HG02571 (cell line): Measurements from ENCODE around the gene ZNF674.
"Not testable (repeated sequence)": the region's sequence is repeated elsewhere in the genome, so short reads cannot be mapped to it uniquely, and the experiment has no call there.

Experiments used
- ATAC-seq: cut with Tn5 transposase; IDR thresholded peaks from one replicate; pipeline ENCODE4 v1.9.1; 2021; ENCODE audit warnings: mild to moderate bottlenecking, moderate library complexity; ENCODE audit not compliant: unreplicated experiment

Gene ZNF674

DNA sequence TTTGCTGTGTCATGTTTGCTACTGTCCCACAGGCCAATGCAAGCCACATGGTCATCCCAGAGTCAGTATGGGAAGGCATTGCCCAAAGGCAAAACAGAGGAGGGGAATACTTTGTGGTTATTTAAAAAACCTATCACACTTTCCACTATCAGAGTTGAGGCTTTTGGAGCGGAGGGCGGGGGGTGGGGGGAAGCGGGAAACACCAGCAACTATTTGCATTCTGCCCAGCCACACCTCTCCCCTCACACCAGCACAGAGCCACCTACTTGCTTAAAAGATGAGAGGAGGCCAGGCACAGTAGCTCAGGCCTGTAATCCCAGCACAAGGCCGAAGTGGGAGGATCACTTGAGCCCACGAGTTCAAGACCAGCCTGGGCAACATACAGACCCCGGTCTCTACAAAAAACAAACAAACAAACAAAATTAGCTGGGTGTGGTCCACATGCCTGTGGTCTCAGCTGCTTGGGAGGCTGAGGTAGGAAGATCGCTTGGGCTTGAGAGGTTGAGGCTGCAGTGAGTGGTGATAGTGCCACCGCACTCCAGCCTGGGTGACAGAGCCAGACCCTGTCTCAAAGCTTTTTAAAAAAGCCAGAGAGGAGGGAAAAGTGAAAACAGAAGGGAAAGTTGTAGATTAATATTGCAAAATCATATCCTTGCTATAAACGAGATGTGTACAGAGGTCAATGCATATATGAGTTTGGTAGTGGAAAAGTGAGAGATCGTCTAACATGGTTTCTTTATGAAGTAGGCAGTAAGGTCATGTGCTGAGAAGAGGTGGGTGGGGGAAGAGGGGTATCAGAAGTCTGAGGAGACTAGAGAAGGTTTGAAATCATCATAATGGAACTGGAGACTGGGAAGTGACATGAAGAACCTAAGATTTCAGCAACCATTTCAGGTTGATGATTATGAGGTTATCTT, 26.5 kb upstream of the ZNF674 start:
- ATAC-seq: no peak

DNA sequence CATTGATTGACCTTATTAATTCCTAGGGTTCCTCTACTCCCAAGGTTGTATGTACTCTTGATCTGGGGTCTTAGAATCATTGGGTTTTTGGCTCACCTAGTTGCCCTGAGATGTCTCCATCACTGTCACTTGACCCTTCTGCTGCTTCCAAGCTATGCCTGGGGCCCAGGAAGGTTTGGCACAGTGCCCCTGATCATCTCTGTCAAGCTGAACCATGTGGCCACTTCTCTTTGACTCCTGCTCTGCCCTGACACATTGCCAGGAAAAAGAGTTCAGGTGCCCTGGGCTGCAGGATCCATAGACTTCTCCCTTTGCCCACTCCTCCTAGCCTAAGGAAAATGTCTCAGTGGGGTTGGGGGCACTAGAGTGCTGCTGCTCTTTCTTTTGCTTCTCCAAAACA, 24.4 kb upstream of the ZNF674 start:
- no peak for ATAC-seq

DNA sequence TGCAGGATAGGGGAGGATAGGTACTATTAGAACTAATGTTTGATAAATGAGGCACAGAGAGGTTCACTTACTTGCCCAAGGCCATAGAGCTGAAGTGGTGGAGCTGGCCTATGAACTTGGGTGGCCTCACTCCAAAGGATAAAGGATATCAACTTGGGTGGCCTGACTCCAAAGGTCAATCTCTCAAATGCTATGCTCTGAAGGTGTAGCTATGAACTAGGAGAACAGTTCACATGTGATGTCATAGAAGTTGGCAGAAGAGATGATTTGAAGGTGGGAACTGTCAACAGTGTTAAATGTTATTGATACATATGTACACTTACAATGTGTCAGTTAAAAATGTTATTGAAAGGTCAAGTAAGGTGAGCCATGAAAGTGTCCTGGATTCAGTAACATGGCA, 22.2 kb upstream of the ZNF674 start:
- no peak for ATAC-seq

GRCh38 chrX:46561824-46562657, 16.8 kb upstream of the ZNF674 start:
- ATAC-seq: peak; percentile 97

DNA sequence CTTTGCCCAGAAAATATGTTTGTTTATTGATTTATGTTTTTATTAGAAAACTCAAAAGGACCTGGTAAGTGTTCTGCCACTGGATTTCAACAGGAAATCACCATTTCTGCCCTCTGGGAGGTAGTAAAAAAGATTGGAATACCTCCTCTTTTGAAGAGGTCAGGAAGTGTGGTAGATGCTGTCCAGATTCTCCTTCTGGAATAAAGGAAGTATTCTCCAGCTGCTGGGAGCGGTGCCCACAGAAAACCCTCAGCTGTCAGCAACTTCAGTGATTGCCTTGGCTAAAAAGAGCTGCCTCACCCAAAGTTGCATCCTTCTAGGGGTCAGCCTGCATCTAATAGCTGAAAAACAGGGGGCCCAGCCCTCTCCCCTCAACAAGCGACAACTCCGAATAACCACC, 13.8 kb upstream of the ZNF674 start:
- ATAC-seq: no peak

DNA sequence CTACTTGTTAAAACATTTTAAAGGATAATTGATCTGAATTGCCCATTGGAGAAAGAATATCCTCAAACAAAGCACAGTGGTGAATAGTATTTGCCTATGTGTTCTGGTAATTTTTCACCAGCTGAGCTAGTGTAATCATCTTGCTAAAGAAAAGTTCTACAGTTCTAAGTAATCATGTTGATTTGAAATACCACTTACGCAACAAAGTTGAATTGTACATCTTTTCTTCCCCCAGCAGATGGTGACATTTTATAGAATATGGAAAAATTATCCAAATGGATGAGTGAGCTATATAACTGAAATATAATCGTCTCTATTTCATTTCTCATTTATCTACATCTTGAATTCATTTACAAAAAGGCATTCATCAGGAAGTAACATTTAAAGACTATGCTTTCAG, 9.7 kb upstream of the ZNF674 start:
- ATAC-seq: no peak

DNA sequence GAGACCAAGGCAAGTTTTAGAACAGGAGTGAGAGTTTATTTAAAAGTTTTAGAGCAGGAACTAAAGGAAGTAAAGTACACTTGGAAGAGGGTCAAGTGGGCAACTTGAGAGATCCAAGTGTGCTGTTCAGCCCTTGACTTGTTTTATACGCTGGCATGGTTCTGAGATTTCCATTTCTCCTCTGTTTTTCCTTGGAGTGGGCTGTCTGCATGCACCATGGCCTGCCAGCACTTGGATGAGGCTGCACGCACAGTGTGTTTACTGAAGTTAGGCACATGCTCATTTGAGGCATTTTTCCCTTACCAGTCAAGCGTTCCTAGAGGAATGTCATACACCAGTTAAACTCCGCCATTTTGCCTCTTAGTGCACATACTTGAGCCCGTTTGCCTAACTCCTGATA, 8.7 kb upstream of the ZNF674 start:
- ATAC-seq: no peak

DNA sequence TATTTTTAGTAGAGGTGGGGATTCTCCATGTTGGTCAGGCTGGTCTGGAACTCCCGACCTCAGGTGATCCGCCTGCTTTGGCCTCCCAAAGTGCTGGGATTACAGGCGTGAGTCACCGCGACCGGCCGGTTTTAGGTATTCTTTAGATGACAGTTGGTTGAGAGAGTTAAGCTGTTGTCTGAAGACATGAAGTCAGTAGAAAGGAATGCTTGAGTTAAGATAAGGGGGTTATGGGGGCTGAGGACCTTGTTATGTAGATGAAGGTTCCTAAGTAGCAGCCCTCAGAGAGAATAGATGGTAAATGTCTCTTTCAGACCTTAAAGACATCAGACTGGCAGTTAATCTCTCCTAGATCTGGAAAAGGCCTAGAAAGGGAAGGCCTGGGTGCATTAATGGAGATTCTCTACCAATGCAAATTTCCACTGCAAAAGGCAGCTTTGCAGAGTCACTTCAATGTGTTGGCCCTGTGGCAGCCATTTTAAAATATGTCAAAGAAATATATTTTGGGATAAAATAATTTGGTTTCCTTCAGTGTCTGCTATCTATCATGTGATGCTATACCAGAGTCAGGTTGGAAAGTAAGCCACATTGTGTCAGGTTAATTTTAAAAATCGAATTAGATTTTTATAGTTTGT, 6.4 kb upstream of the ZNF674 start:
- ATAC-seq: no peak

DNA sequence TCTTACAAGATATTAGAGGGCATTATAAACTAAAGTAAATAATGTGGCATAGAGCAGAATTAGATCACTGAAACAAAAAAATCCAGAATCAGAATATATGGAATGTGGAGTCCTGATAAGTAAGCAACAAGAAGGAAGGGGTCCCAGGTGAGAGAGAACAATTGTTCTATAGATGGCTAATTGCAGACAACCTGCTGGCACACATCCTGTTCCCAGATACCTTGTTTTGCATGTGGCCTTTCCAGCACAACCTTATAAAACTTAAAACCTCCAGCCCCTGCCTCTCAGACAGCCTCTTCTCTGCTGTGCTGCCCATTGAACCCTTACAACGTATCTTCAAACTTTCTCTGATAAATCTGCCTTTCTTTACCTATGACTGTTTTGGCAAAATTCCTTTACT, 4.7 kb upstream of the ZNF674 start:
- no peak for ATAC-seq

DNA sequence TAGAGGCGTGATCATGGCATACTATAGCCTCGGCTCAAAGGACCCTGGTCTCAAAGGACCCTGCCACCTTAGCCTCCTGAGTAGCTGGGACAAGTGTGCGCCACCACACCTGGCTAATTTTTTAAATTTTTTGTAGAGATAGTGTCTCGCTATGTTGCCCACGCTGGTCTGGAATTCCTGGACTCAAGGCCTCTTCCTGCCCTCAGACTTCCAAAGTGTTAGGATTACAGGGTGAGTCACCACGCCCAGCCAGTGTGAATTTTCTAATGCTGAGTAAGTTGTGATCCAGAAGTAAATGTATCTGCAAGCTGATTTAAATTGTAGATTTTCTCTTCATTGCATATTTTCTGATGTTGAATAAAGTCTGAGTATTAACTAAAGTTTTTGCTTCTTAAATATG, 2.6 kb upstream of the ZNF674 start:
- no peak for ATAC-seq

DNA sequence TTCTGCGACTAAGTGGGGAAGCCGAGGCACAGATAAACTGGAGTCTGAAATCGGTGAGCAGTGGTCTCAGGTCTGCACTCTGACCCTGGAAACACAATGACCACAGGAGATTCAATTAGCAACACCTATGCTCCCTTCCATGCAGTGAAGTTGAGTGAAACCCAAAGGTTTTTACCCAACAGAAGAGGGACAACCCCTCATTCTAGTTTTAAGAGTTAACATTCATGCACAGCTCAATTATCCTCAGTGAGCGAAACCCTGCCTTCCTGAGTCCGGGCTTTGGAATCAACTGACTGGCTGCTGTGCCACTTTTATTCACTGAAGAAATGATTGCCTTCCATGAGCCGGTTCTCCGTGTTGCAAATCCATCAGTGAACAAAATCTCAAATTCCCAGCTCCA, 694 bp downstream of the ZNF674 start:
- not testable (repeated sequence) for ATAC-seq

DNA sequence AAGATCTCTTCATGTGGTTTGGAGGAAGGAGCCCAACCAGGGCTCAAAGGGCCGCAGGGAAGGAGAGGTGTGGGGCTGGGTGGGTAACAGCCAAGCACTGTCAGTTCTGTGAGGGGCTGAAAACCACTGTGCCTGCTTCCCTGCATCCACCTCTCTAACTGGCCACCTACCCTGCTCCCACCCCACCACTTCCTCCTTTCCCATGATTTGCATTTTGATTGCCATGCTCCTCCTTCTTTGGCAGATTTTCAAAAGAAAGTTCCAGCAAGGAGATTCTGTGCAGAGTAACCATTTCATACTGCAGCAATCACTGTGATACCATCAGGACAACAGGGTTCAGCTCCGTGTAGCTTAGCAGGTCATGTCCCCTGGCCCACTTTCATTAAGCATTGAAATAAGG, 1.8 kb downstream of the ZNF674 start:
- no peak for ATAC-seq

GRCh38 chrX:46531442-46531841, 13.8 kb downstream of the ZNF674 start:
- ATAC-seq: no peak

DNA sequence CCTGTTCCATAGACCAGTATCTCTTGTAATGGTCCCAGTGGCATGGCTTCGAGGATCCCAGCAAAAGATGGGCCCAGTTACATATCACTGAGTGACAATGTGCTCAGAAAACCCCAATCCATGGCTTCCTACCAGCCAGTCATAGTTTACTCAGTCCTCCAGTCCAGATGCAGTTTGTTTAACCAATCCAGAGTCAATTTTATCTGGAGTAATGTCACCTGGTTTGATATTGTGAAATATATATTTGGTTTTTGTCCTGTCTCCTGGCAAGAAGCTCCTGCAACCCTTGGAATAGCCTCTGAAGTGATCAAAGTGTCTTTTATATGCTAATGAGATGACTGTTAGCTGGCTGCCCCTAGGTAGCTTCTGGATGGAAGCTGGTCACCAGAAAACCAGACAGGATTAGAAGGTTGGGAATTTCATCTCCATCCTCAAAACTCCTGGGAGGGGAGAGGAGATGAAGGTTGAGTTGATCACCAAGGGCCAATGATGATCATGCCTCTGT, 14.8 kb downstream of the ZNF674 start:
- ATAC-seq: not testable (repeated sequence)

- not testable (repeated sequence) for ATAC-seq
Observed at GRCh38 chrX:46529740-46530403, 15.3 kb downstream of the ZNF674 start.

GRCh38 chrX:46528640-46529039, 16.6 kb downstream of the ZNF674 start:
- not testable (repeated sequence) for ATAC-seq

DNA sequence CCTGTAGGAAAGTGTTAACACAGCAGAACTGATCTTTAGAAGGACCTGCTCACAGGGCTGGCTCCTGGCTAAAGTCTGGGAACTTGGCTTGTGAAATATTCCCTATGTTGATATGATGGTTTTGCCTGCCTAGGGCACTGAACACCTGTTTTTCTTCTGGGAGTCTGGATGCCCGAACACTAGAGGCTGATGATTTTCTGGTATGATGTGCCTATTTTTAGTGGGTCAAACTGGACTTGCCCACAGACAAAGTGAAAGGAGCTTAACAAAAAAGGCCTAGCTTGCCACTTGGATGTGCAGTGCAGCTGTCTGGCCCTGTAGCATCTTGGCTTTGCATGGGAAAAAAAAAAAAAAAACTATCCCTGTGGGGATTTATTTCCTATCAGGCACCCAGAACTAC, 39.1 kb downstream of the ZNF674 start:
- no peak for ATAC-seq

GRCh38 chrX:46502848-46503247, 42.4 kb downstream of the ZNF674 start:
- ATAC-seq: no peak

DNA sequence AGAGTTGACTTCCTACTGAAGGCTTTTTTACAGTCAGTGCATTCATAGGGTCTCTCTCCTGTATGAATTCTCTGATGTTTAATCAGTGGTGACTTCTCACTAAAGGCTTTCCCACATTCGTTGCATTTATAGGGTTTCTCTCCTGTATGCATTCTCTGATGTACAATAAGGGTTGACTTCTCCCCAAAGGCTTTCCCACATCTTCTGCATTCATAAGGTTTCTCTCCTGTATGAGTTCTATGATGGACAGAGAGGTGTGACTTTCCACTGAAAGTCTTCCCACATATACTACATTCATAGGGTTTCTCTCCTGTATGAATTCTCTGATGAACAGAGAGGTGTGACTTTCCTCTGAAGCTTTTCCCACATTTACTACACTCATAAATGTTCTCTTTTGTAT, 45.2 kb downstream of the ZNF674 start:
- no peak for ATAC-seq

DNA sequence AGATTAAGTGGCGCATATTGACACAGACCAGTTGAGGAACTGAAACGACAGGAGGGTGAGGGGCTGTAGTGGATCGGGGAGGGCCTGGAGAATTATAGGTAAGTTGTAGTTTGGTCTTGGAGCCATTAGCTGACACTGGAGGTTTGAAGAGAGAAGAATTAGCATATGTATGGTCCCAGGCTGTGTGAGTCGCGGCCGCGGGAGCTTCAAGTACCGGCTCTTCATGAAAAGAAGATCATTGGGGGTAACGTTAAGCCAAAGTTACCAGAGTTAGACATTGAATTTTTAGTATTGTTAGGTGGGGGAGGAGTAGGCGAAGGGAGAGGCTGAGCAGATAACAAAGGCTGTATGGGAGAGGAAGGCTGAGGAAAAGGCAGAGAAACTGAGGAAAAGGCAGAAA, 56.5 kb downstream of the ZNF674 start:
- ATAC-seq: no peak

- ATAC-seq: no peak
Observed at GRCh38 chrX:46485897-46486296, 59.3 kb downstream of the ZNF674 start.
